ENCODE results near the gene USP38. TPM values are rescaled to one million over a fixed set of nuclear protein-coding genes. Genes with fewer than 3 reads are reported as not detected.

Gene USP38, protein sequence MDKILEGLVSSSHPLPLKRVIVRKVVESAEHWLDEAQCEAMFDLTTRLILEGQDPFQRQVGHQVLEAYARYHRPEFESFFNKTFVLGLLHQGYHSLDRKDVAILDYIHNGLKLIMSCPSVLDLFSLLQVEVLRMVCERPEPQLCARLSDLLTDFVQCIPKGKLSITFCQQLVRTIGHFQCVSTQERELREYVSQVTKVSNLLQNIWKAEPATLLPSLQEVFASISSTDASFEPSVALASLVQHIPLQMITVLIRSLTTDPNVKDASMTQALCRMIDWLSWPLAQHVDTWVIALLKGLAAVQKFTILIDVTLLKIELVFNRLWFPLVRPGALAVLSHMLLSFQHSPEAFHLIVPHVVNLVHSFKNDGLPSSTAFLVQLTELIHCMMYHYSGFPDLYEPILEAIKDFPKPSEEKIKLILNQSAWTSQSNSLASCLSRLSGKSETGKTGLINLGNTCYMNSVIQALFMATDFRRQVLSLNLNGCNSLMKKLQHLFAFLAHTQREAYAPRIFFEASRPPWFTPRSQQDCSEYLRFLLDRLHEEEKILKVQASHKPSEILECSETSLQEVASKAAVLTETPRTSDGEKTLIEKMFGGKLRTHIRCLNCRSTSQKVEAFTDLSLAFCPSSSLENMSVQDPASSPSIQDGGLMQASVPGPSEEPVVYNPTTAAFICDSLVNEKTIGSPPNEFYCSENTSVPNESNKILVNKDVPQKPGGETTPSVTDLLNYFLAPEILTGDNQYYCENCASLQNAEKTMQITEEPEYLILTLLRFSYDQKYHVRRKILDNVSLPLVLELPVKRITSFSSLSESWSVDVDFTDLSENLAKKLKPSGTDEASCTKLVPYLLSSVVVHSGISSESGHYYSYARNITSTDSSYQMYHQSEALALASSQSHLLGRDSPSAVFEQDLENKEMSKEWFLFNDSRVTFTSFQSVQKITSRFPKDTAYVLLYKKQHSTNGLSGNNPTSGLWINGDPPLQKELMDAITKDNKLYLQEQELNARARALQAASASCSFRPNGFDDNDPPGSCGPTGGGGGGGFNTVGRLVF
- 24.5 and 24.6 TPM in 2 replicates for total RNA-seq

DNA sequence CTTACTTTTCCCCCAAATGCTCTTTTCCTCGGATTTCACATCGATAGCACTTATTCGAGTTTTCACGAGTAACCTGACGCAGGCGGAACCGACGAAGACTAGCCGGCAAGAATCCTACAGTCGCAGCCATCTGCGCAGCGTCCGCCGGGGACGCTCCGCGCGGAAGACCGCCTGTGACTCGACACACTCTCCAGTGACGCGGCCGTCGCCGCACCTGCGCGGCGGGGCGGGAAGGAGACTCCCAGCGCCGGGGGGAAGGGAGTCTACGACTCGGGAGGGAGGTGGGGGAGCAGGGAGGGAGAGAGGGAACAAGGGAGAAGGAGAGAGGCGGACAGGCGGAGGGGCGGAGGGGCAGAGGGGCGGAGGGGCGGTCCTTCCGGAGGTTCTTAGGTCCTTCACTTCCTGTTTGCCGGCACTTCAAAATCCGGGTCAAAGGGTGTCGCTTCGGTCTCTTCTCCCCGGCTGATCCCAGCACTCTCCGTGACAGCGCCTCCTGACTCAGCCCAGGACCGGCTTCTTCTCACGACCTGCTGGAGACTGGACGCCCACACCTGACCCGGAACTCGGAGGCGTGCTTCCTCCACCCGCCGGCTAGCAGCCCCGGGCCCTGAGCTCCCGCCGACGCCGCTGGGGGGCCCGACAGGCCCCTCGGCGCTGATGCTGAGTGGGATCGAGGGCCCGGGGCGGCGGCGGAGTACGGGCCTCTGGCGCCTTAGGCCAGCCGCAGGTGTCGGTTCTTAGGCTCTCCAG lies at the start of gene USP38:
Gene USP38, plus strand, starts transcription at position 415 of the 750 bp plus-strand sequence. CDS start 534 bp downstream, outside the sequence.

Other genes with a start within 250 kb of the USP38 start
- gene GAB1, start 152.0 kb downstream of the USP38 start, total RNA-seq: 11.5 and 13.4 TPM in 2 replicates

All from smooth muscle cell of the pulmonary artery (primary cell).